ENCODE results near the gene KREMEN2.
A peak's percentile ranks its signal among the peaks of the same experiment; 100 is the strongest.

- TF ChIP-seq NFIC (IDR thresholded peaks at IDR 0.05): 0 out of 2 replicates have a peak, but pooled peaks have one; percentile 21
- peak; percentile 20; the same call in 1 of the 2 replicates for TF ChIP-seq TEAD4 (IDR thresholded peaks at IDR 0.05)
- TF ChIP-seq TCF12 (IDR thresholded peaks at IDR 0.05; ENCODE audit: low read depth): no peak
Measured at GRCh38 chr16:2985462-2985861, 21.4 kb downstream of the KREMEN2 start.
